Left colon (tissue), 2 donors: ENCODE data around the gene MAP4K3. TPM values are rescaled to one million over a fixed set of nuclear protein-coding genes. Genes with fewer than 3 reads are reported as not detected.
A peak's percentile ranks its signal among the peaks of the same experiment; 100 is the strongest.

Experiments
- ATAC-seq: fragments of 200-7000 bp; cut with Tn5 transposase; one replicate; pipeline ENCODE4 v1.9.1; 2020; ENCODE audit warnings: mild to moderate bottlenecking, moderate library complexity
- DNase-seq, 2 donors: peaks; one replicate each; pipeline ENCODE4 v3.0.0-alpha.2; 2020
- intact Hi-C, 2 donors: fragments of 100-400 bp; cut with DNase I in 1 of 2; cut with micrococcal nuclease in 1 of 2; formaldehyde crosslinking; loops; one replicate each; pipeline versions ENCODE4 v1.11.2 to v1.14.0; 2022; cut with DNase I, micrococcal nuclease
- total RNA-seq, 2 donors: library from RNA; stranded (reverse); fragmentation: NEBNext Ultra II Directional; extraction: Animal tissue kit (Norgen Biotek cat#: 25700); gene quantifications; one replicate each; pipeline ENCODE4 v1.2.1, GENCODE V29; 2021
- donor health status: DM: no; HTN: no; CAD: no.
- donor health status: DM: yes; HTN: yes; CAD: no.

The MAP4K3 gene
- total RNA-seq, 2 donors from 2014 or later: 29.4 to 30.0 TPM

GRCh38 chr2:39228413-39229209 lies 208.5 kb downstream of the MAP4K3 start:
- no peak for ATAC-seq
- DNase-seq: no peak
- intact Hi-C loops: loop anchor here in 1 of 2 donors (5.0 kb wide), 3 partner anchors 111 to 281 kb away; no protein-coding TSS in a partner anchor

GRCh38 chr2:39227628-39228412 lies 209.3 kb downstream of the MAP4K3 start:
- DNase-seq (peak; percentile 57 to 86), ATAC-seq (peak; percentile 83)
- intact Hi-C loops: loop anchor here in 1 of 2 donors (5.0 kb wide), 3 partner anchors 111 to 281 kb away; no protein-coding TSS in a partner anchor

- no peak for DNase-seq
- ATAC-seq: no peak
- intact Hi-C loops: loop anchor here in 1 of 2 donors (5.0 kb wide), 3 partner anchors 108 to 278 kb away; no protein-coding TSS in a partner anchor
These were observed 211.5 kb downstream of the MAP4K3 start for GRCh38 chr2:39225567-39225966.

GRCh38 chr2:39223909-39224308 lies 213.2 kb downstream of the MAP4K3 start:
- intact Hi-C loops: no loop called here
- DNase-seq (no peak), ATAC-seq (no peak)

GRCh38 chr2:39221459-39221858 lies 215.6 kb downstream of the MAP4K3 start:
- no peak for DNase-seq
- intact Hi-C loops: no loop called here
- no peak for ATAC-seq

GRCh38 chr2:39220136-39220535 lies 216.9 kb downstream of the MAP4K3 start:
- intact Hi-C loops: no loop called here
- ATAC-seq (no peak), DNase-seq (no peak)

GRCh38 chr2:39218391-39218790 lies 218.7 kb downstream of the MAP4K3 start:
- intact Hi-C loops: no loop called here
- ATAC-seq (no peak), DNase-seq (no peak)

- ATAC-seq: no peak
- no peak for DNase-seq
- intact Hi-C loops: no loop called here
These were observed 219.9 kb downstream of the MAP4K3 start for GRCh38 chr2:39217192-39217550.

- DNase-seq (peak in 1 of 2 donors; percentile 22), ATAC-seq (no peak)
- intact Hi-C loops: no loop called here
These were observed 220.5 kb downstream of the MAP4K3 start for GRCh38 chr2:39216346-39217191.

GRCh38 chr2:39215545-39215944 lies 221.5 kb downstream of the MAP4K3 start:
- intact Hi-C loops: no loop called here
- DNase-seq (no peak), ATAC-seq (no peak)

- intact Hi-C loops: no loop called here
- ATAC-seq (no peak), DNase-seq (no peak)
These were observed 224.1 kb downstream of the MAP4K3 start for GRCh38 chr2:39213015-39213414.

- ATAC-seq (no peak), DNase-seq (no peak)
- intact Hi-C loops: no loop called here
These were observed 226.2 kb downstream of the MAP4K3 start for GRCh38 chr2:39210846-39211245.

- ATAC-seq (no peak), DNase-seq (no peak)
- intact Hi-C loops: no loop called here
These were observed 233.7 kb downstream of the MAP4K3 start for GRCh38 chr2:39203382-39203781.

GRCh38 chr2:39202639-39203369 lies 234.3 kb downstream of the MAP4K3 start:
- DNase-seq: no peak
- intact Hi-C loops: no loop called here
- no peak for ATAC-seq

Other genes with a start within 250 kb of the MAP4K3 start
- gene CDKL4, start 193.3 kb downstream of the MAP4K3 start, total RNA-seq: under 1 TPM in 1 of 2 donors, not detected in 1; 0.78 TPM
- gene TMEM178A, start 228.6 kb upstream of the MAP4K3 start, total RNA-seq: 1 to 10 TPM; 1.6 to 2.0 TPM